Activated T-helper 1 cell treated with anti-CD3 and anti-CD28 coated beads, Interleukin-12 subunit alpha, Interleukin-12 subunit beta, Interleukin-2, Interleukin-4 antibody, amounts not matched to agents 30 ng/mL and 10 ng/mL and 1 ng/mL, durations not matched to agents 14 hours and 24 hours and 36 hours (primary cell): ENCODE results near the gene SGCD. TPM values are rescaled to one million over a fixed set of nuclear protein-coding genes. Genes with fewer than 3 reads are reported as not detected.

Experiments
- DNase-seq: peaks from one replicate; pipeline ENCODE4 v3.0.0; 2021; ENCODE audit warnings: low spot score
- H3K27ac Mint-ChIP-seq: one replicate; pipeline ENCODE4 v1.8.0; 2021; ENCODE audit warnings: mild to moderate bottlenecking, mixed read lengths
- H3K27me3 Mint-ChIP-seq: one replicate; pipeline ENCODE4 v1.8.0; 2022; ENCODE audit warnings: mild to moderate bottlenecking, moderate library complexity, mixed read lengths; ENCODE audit not compliant: insufficient read depth
- H3K36me3 Mint-ChIP-seq: one replicate; pipeline ENCODE4 v1.8.0; 2021; ENCODE audit warnings: low read depth, mixed read lengths
- H3K4me1 Mint-ChIP-seq: one replicate; pipeline ENCODE4 v1.8.0; 2021; ENCODE audit warnings: low read depth, mixed read lengths
- H3K4me3 Mint-ChIP-seq: one replicate; pipeline ENCODE4 v1.8.0; 2021; ENCODE audit warnings: mild to moderate bottlenecking, moderate library complexity, mixed read lengths
- H3K9me3 Mint-ChIP-seq: one replicate; pipeline ENCODE4 v1.8.0; 2021; ENCODE audit warnings: mixed read lengths
- intact Hi-C: fragments of 100-400 bp; cut with micrococcal nuclease; formaldehyde crosslinking; loops from one replicate; pipeline ENCODE4 v1.15.1; 2024
- total RNA-seq: library from RNA; stranded (reverse); gene quantifications from 2 replicates; pipeline ENCODE4 v1.2.3, GENCODE V29; 2022

The SGCD gene
- total RNA-seq, 1 donor from 2014 or later, result not detected

DNA sequence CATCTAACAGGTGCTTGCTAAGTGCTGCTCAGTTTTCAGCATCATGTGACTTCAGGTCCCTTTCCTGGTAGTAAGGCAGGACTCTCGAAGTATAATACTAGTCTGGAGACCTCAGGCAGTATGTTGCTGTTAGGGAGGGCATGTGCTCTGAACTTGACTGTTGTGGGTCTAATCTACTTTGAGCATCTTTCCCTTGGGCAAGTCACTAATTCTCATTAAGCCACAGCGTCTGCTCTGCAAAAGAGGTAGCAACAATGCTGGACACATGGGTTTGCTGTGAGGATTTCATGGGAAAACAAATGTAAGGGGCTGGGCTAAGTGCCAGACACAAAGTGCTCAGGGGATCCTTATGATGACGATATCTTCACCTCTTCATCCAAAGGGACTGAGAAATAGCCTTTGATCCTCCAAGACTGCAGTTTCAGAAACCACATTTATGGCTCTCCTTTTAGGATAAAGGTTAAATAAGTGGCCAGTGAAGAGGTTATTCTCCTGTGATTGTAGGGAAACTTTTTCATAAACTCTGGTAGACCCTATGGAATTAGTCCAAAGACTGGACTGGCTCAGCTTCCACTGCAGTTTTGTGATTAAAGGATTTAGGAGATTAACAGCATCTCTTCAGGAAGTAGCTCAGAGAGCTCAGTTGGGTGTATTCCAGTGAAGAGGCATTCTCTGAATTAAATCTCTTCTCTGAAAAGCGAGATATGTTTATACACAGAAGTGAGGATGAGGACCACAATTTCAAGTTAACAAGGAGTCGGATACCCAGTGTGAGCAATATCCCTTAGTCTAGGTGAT, 216.6 kb downstream of the SGCD start:
- Mint-ChIP-seq H3K27ac (no peak overlapping the region), H3K4me1 (no peaks in the 10 kb centered on the region), H3K36me3 (no peaks in the 10 kb centered on the region), H3K4me3 (no peak overlapping the region), H3K9me3 (no peaks in the 10 kb centered on the region), H3K27me3 (peaks cover 9% of the 10 kb centered on the region)
- intact Hi-C loops, result no loop called here
- DNase-seq, result no peak

DNA sequence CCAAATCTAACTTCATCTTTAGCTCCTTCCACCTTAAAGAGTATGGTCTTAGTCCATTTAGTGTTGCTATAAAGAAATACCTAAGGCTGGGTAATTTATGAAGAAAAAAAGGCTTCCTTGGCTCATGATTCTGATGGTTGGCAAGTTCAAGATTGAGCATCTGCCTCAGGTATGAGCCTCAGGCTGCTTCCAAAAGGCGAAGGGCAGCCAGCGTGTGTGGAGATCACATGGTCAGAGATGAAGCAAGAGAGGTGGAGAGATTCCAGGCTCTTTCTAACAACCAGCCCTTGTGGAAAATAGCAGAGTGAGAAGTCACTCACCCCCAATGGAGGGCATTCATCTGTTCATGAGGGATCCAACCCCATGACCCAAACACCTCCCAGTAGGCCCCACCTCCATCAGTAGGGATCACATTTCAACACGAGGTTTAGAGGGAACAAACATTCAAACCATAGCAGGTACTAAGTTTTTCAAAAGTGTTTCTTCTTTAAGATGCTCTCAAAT, 225.9 kb downstream of the SGCD start:
- no peaks in the 10 kb centered on the region for H3K36me3 Mint-ChIP-seq
- H3K4me3 Mint-ChIP-seq, result no peak overlapping the region
- intact Hi-C loops, result no loop called here
- H3K9me3 Mint-ChIP-seq, result no peaks in the 10 kb centered on the region
- H3K27me3 Mint-ChIP-seq, result peaks cover 7% of the 10 kb centered on the region
- H3K27ac Mint-ChIP-seq, result no peak overlapping the region
- no peaks in the 10 kb centered on the region for H3K4me1 Mint-ChIP-seq
- no peak for DNase-seq

- DNase-seq, result no peak
- Mint-ChIP-seq H3K9me3 (no peaks in the 10 kb centered on the region), H3K27ac (no peak overlapping the region), H3K36me3 (no peaks in the 10 kb centered on the region), H3K27me3 (peaks cover 23% of the 10 kb centered on the region), H3K4me3 (no peak overlapping the region), H3K4me1 (no peaks in the 10 kb centered on the region)
- intact Hi-C loops, result no loop called here
Observed at GRCh38 chr5:156556666-156557406, 229.9 kb downstream of the SGCD start.

- Mint-ChIP-seq H3K4me3 (no peak overlapping the region), H3K36me3 (no peaks in the 10 kb centered on the region), H3K9me3 (no peaks in the 10 kb centered on the region), H3K4me1 (no peaks in the 10 kb centered on the region), H3K27me3 (peaks cover 22% of the 10 kb centered on the region), H3K27ac (no peak overlapping the region)
- DNase-seq, result no peak
- intact Hi-C loops, result no loop called here
Observed at GRCh38 chr5:156560002-156560401, 233.0 kb downstream of the SGCD start.

DNA sequence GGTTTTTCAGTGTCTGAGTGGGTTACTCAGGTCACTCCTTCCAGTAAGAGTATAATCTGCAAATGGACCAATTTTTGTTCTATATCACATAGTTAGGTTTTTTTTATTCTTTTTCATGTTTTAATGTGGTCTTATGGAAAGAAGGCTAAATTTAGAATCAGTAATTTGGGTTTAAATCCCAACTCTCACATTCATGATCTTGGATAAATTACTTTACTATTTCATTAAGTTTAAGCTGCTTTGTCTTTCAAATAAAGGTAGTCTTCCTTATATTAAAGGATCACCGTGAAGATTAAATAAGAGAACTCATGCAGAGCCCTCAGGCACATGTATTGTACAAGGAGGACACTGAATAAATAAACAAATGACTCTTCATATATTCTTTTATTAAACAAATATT, 234.7 kb downstream of the SGCD start:
- Mint-ChIP-seq H3K27me3 (peaks cover 18% of the 10 kb centered on the region), H3K27ac (no peak overlapping the region), H3K4me1 (no peaks in the 10 kb centered on the region), H3K36me3 (no peaks in the 10 kb centered on the region), H3K9me3 (no peaks in the 10 kb centered on the region), H3K4me3 (no peak overlapping the region)
- intact Hi-C loops, result no loop called here
- DNase-seq, result no peak

DNA sequence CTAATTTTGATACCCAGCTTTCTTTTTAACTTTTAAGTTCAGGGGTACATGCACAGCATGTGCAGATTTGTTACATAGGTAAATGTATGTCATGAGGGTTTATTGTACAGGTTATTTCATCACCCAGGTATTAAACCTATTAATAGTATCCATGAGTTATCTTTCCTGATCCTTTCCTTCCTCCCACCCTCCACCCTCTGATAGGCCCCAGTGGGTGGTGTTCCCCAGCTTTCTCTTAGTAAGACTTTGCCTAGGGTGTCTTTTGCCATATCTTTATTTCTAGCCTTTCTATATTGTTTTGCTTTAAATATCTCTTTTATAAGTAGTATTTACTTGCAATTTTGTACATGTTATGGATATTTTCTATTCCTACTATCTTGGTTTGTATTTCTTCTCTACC, 243.7 kb downstream of the SGCD start:
- Mint-ChIP-seq H3K4me3 (no peak overlapping the region), H3K9me3 (no peaks in the 10 kb centered on the region), H3K4me1 (no peaks in the 10 kb centered on the region), H3K27me3 (peaks cover 5% of the 10 kb centered on the region), H3K27ac (no peak overlapping the region), H3K36me3 (no peaks in the 10 kb centered on the region)
- DNase-seq, result no peak
- intact Hi-C loops, result no loop called here

DNA sequence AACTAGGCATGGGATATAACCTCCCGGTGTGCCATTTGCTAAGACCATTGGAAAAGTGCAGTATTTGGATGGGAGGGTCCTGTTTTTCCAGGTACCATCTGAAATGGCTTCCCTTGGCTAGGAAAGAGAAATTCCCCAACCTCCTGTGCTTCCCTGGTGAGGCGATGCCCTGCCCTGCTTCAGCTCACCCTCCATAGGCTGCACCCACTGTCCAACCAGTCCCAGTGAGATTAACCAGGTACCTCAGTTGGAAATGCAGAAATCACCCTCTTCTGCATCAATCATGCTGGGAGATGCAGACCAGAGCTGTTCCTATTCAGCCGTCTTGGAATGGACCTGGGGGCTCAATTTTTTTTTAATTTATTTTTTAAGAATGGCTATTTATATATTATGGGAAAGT, 254.8 kb downstream of the SGCD start:
- intact Hi-C loops, result no loop called here
- Mint-ChIP-seq H3K9me3 (peaks cover 15% of the 10 kb centered on the region), H3K4me3 (no peak overlapping the region), H3K27me3 (peaks cover 20% of the 10 kb centered on the region), H3K36me3 (no peaks in the 10 kb centered on the region), H3K4me1 (no peaks in the 10 kb centered on the region), H3K27ac (no peak overlapping the region)
- no peak for DNase-seq

- intact Hi-C loops, result no loop called here
- Mint-ChIP-seq H3K36me3 (no peaks in the 10 kb centered on the region), H3K4me1 (no peaks in the 10 kb centered on the region)
Observed at GRCh38 chr5:156582193-156582598, 255.2 kb downstream of the SGCD start.

GRCh38 chr5:156584871-156585270, 257.9 kb downstream of the SGCD start:
- DNase-seq, result no peak
- Mint-ChIP-seq H3K4me3 (no peak overlapping the region), H3K27ac (no peak overlapping the region), H3K27me3 (peaks cover 14% of the 10 kb centered on the region), H3K4me1 (no peaks in the 10 kb centered on the region), H3K9me3 (peaks cover 9% of the 10 kb centered on the region), H3K36me3 (no peaks in the 10 kb centered on the region)
- intact Hi-C loops, result no loop called here

More at GRCh38 chr5:156582193-156582598, 255.2 kb downstream of the SGCD start:
- DNase-seq, result no peak
- Mint-ChIP-seq H3K27me3 (peaks cover 21% of the 10 kb centered on the region), H3K4me3 (no peak overlapping the region), H3K9me3 (peaks cover 15% of the 10 kb centered on the region), H3K27ac (no peak overlapping the region)

DNA sequence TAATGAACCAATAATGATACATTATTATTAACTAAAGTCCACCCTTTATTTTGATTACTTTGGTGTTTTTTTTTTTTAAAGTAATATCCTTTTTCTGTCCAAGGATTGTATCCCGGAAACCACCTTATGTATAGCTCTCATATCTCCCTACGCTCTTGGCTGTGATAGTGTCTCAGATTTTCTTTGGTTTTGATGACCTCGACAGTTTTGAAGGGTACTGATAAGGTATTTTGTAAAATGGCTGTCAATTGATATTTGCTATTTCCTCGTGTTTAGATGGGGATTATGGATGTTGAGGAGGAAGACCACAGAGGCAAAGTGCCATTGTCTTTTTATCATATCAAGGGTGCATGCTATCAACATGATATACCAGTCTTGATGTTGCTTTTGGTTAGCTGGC, 259.0 kb downstream of the SGCD start:
- H3K9me3 Mint-ChIP-seq, result peaks cover 4% of the 10 kb centered on the region
- H3K4me1 Mint-ChIP-seq, result no peaks in the 10 kb centered on the region
- DNase-seq, result no peak
- intact Hi-C loops, result no loop called here
- H3K36me3 Mint-ChIP-seq, result no peaks in the 10 kb centered on the region
- H3K27ac Mint-ChIP-seq, result no peak overlapping the region
- no peak overlapping the region for H3K4me3 Mint-ChIP-seq
- peaks cover 14% of the 10 kb centered on the region for H3K27me3 Mint-ChIP-seq

DNA sequence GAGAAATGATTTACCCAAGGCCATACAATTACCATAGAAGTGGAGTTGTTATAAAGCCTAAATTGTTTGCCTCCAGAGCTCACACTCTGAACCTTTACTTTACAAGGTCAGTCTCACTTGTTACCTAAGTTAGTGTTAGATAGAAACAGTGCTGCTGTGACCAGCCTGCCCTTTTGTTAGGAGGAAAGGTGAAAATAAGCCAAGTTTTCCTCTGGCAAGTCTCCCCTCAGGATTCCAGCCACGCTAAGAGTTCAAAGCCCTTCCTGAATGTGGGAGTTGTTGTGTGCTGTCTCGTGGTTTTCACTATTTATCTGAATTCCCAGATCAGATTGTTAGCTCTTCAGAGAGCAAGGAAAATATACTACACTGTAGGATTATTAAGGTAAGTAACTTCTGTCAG, 260.0 kb downstream of the SGCD start:
- Mint-ChIP-seq H3K4me3 (no peak overlapping the region), H3K9me3 (peaks cover 4% of the 10 kb centered on the region), H3K27me3 (peaks cover 14% of the 10 kb centered on the region), H3K36me3 (no peaks in the 10 kb centered on the region), H3K27ac (no peak overlapping the region), H3K4me1 (no peaks in the 10 kb centered on the region)
- intact Hi-C loops, result no loop called here
- DNase-seq, result no peak

DNA sequence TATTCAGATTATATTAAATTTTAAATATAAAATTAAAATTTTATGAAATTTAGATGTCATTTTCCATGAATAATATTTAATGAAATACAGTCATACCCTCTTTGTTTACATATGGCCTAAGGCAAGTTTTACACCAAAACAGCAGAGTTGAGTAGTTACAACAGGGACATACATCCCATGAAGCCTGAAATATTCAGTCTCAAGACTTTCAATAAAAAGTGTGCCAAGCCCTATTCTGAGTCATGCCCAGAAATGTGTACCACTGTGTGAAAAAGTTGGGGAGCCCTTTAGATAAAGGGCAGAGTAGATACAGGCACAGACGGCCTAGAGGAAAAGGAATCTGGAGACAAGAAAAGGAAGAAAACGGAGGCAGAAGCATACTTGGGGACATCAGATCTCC, 261.3 kb downstream of the SGCD start:
- Mint-ChIP-seq H3K36me3 (no peaks in the 10 kb centered on the region), H3K9me3 (no peaks in the 10 kb centered on the region), H3K4me1 (no peaks in the 10 kb centered on the region), H3K27me3 (peaks cover 16% of the 10 kb centered on the region), H3K27ac (no peak overlapping the region), H3K4me3 (no peak overlapping the region)
- intact Hi-C loops, result no loop called here
- DNase-seq, result no peak
